Omental fat pad (tissue), 4 donors: ENCODE data around the gene DDX46. TPM values are rescaled to one million over a fixed set of nuclear protein-coding genes. Genes with fewer than 3 reads are reported as not detected.
"Not testable (repeated sequence)": the region's sequence is repeated elsewhere in the genome, so short reads cannot be mapped to it uniquely, and the experiment has no call there.

ENCODE experiments used
- ATAC-seq: fragments of 150-250 bp; one replicate; pipeline ENCODE4 v1.9.1; 2016; ENCODE audit warnings: mild to moderate bottlenecking, moderate library complexity; ENCODE audit not compliant: low FRiP score
- DNase-seq: peaks from one replicate; pipeline ENCODE4 v3.0.0-alpha.2; 2019; ENCODE audit warnings: low spot score
- total RNA-seq, 4 donors: library from RNA; depleted of rRNA; stranded (reverse); fragments of >200 nt; gene quantifications; one replicate each; pipeline ENCODE4 v1.1.0, GENCODE V29; 2016
- TF ChIP-seq, protein P1 (sequence below), 3 donors: fragments of 450-650 bp; IDR thresholded peaks; one replicate each; pipeline ENCODE4 v1.5.1; 2016 to 2017; ENCODE audit warnings: antibody characterized with exemption in 3 of 3, mild to moderate bottlenecking in 3 of 3, moderate library complexity in 2 of 3

DDX46 gene
- total RNA-seq, 4 donors from 2014 or later = 29.4 to 48.5 (median 39.3) TPM

DNA sequence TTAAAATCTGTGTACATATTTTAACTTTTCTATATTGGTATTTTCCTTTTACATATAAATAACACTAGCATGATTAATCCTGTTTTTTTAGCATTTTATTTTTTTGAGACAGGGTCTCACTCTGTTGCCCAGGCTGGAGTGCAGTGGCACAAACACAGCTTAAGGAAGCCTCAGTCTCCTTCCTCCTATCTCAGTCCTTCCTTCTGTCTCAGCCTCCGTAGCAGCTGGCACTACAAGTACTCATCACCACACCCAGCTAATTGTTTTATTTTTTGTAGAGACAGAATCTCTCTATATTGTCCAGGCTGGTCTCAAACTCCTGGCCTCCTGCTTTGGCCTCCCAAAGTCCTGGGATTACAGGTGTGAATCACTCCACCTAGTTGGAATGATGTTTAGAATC lies 85.7 kb downstream of the DDX46 start:
- TF ChIP-seq, protein P1, sequence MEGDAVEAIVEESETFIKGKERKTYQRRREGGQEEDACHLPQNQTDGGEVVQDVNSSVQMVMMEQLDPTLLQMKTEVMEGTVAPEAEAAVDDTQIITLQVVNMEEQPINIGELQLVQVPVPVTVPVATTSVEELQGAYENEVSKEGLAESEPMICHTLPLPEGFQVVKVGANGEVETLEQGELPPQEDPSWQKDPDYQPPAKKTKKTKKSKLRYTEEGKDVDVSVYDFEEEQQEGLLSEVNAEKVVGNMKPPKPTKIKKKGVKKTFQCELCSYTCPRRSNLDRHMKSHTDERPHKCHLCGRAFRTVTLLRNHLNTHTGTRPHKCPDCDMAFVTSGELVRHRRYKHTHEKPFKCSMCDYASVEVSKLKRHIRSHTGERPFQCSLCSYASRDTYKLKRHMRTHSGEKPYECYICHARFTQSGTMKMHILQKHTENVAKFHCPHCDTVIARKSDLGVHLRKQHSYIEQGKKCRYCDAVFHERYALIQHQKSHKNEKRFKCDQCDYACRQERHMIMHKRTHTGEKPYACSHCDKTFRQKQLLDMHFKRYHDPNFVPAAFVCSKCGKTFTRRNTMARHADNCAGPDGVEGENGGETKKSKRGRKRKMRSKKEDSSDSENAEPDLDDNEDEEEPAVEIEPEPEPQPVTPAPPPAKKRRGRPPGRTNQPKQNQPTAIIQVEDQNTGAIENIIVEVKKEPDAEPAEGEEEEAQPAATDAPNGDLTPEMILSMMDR (IDR thresholded peaks at IDR 0.05) = no peak
- ATAC-seq (no peak), DNase-seq (no peak)

DNA sequence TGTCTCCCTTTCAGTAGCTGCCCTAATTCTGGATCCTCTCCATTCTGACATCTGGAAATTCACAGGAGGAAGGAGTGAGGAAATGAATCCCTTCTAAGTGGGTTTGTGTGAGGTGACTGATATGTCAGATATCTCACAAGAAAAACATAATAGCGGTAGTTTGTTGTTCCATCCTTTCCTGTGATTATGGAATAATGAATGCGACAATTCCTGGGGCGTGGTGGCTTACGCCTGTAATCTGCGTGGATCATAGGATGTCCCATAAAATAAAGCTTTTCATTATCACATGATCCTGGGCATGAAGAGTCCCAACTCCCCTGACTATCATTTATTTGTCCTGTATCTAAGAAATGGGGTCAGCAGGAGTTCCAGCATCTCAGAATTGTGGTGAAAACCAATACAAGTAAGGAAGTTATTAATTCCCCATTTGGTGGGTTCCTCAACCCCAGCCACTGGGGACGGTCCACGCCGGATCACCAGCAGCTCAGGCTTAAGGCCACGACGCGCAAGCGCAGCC lies 86.8 kb downstream of the DDX46 start:
- DNase-seq (no peak), ATAC-seq (peak; percentile 2)
- TF ChIP-seq, protein P1 (IDR thresholded peaks at IDR 0.05) = no peak

DNA sequence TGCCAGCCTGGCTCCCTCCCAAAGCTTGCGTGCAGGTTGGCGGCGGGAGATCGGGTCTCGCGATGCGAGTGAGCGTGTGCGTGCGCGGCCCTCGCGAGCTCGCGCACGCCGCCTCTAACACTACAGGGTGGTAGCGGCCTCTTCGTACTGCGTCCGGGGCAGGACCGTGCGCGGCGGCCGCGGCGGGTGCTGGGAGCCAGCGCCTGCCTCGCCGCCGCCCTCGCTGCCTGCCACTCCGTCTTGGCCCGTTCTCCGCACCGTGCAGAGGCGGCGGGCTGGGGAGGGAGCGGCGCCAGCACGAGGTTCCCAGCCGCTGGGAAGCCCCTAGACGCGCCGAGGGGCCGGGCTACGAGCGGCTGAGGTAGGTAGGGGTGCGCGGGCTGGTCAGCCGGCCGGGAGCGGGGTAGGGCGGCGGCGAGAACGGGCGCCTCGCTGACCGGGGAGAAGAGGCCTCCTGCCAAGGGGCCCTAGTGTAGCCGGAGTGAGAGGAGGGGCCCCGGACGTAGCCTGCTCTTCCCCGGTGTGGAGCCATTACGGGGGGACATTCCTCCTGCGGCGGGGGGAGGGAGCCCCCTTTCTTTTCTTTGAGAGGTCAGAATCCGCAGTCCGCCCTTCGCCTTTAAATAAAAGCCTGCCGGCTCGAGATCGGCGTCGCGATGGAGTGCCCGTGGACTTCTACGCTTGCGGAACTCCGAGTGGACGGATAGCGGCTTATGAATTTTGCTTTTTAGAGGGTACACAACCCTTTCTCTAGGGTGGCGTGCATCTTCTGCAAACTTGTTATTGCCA lies 87.5 kb downstream of the DDX46 start, which contains the start of gene C5orf24:
Gene C5orf24 (plus strand): TSS at position 117 of the 789 bp plus-strand sequence. CDS start 8,933 bp downstream, outside the sequence.
- peak; percentile 68 for DNase-seq
- ATAC-seq = peak; percentile 98
- TF ChIP-seq, protein P1 (IDR thresholded peaks at IDR 0.05) = no peak

DNA sequence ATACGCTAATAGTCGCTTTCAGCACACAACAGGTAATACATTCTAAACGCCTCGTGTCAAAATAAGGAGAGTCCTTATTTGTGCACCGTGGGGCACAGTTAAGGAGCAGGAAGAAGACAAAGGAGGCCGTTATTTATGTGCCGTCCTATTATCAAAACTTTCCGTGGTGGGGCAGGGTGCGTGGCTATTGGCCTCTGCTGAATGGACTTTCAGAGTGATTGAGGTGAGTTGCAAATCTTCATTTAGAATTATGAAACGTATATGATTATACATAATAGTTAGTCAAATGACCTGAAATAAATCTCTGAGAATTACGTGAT lies 88.0 kb downstream of the DDX46 start:
- TF ChIP-seq, protein P1 (IDR thresholded peaks at IDR 0.05) = no peak
- DNase-seq (no peak), ATAC-seq (no peak)

DNA sequence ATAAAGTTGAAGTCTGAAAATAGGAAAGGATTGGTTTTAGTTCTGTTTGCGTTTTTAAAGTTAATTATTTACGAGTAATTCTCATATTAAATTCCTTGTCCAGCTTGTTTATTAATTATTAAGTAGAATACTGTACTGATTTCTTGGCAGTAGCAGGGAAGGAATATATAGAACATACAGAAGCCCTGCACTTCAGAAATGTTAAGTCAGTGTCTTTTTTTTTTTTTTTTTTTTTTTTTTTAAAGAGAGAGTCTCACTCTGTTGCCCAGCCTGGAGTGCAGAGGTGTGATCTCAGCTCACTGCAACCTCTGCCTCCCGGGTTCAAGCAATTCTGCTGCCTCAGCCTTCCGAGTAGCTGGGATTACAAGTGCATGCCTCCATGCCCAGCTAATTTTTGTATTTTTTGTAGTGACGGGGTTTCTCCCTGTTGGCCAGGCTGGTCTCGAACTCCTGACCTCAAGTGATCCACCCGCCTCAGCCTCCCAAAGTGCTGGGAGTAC lies 90.9 kb downstream of the DDX46 start:
- not testable (repeated sequence) for DNase-seq, ATAC-seq

GRCh38 chr5:134851307-134851923 lies 92.8 kb downstream of the DDX46 start:
- TF ChIP-seq, protein P1 (IDR thresholded peaks at IDR 0.05) = no peak
- no peak for ATAC-seq
- no peak for DNase-seq

GRCh38 chr5:134856465-134856864 lies 97.9 kb downstream of the DDX46 start:
- not testable (repeated sequence) for DNase-seq, ATAC-seq

GRCh38 chr5:134857401-134857800 lies 98.8 kb downstream of the DDX46 start:
- no peak for ATAC-seq
- TF ChIP-seq, protein P1 (IDR thresholded peaks at IDR 0.05) = no peak
- DNase-seq = no peak
